ENCODE measurements around the gene JUND. TPM values are rescaled to one million over a fixed set of nuclear protein-coding genes. Genes with fewer than 3 reads are reported as not detected.
"Not testable (repeated sequence)": the region's sequence is repeated elsewhere in the genome, so short reads cannot be mapped to it uniquely, and the experiment has no call there.

The JUND gene
- total RNA-seq, result 68.3 and 137 TPM in 2 replicates

DNA sequence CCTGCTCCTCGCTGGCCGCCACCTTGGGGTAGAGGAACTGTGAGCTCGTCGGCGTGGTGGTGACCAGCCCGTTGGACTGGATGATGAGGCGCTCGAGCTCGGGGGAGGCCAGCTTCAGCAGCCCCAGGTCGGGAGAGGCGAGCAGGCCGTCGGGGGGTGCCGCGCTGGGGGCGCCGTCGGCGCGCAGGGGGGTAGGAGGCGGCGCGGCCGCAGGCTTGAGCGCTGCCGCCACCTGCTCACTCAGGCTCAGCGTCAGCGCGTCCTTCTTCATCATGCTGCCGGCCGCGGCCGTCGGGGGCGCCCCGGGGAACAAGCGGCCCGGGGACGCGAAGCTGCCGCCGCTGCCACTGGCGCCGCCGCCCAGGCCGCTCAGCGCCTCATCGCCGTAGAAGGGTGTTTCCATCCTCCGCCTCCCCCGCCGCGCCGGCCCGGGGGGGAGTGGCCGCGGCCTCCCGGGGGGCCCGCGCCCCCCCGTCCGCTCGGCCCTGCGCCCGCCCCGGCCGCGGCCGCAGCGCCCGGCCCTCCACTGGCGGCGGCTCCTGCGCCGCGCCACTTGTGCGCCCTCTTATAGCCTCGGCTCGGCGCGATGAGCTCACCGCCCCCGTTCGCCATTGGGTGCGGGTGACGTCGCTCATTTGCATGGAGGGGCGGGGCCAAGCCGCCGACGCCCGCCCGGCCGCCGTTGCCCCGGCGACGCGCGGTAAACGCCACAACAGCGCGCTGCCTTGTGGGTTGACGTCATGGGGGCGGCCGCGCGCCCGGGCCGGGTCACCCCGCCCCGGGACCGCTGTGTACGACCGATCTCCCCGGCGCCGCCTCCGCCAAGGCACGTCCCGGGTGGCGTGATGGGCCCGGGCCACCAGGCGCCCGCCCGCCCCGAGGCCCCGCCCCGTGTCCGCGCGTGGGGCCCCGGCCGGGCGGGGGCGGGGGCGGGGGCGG is at the start of gene JUND:
JUND (minus strand) TSS at position 541 of the 939 bp plus-strand sequence; CDS start at position 403, 138 bp downstream.
- peak; percentile 89 to 98 for DNase-seq (ENCODE audit: low read depth in 2 of 2)

DNA sequence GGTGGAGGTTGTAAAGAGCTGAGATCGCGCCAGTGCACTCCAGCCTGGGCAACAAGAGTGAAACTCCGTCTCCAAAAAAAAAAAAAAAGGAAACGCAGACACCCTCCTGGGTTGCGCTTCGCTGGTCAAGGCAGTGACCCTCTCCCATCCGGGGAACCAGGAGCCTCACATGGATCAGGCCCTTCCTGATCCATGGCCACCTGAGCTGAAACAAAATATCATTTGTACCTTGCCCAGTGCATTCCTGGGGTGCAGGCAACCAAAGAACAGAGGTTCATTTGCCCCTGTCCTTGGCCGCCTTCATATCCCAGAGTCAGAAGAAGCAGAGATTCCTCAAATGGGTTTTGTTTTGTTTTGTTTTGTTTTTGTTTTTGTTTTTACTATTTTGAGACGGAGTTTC is 49.4 kb upstream of the JUND start:
- DNase-seq (ENCODE audit: low read depth in 2 of 2), result no peak

DNA sequence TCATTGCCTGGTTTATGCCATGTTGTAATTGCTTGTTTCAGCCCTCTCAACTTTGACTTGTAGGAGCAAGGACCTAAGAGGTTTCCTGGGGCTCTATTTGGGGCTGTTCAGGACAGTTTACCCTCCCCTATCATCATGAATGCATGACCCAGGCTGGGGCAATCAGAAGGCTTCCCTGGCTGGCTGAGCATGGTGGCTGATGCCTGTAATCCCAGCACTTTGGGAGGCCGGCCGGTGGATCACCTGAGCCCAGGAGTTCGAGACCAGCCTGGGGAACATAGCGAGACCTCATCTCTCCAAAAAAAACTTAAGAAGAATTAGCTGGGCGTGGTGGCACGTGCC is 47.6 kb upstream of the JUND start:
- no peak for DNase-seq (ENCODE audit: low read depth in 2 of 2)

DNA sequence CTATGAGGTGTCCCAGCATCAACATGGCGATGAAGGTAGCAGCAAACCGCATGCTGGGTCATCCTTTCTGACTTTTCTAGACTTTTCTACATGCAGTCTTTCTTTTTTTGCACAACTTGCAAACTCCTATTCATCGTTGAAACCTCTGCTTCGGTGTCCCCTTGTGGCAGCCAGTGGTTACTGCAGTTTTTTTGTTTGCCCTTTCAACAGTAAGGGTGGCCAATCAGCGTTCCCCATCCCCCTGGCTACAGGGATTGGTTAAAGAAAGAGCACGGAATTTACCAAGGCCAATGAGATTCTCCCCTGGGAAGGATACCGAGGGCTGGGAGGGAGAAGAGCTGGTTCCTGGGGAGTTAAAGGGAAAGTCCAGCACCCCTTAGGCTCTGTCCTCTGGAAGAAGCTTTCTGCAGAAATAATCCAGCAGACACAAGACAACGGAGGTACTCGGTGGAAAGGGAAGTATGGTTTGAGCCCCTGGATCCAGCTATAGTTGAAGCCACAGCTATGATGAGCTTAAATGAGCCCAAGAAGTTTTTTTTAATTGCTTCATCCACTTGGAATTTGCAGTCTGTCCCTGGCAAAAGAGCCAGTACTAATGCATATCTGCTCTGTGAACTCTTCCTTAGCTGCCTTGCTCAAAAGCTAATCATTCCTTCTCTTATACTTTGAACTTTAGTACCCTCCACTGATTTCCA is 47.1 kb upstream of the JUND start:
- peak; percentile 94 to 97 for DNase-seq (ENCODE audit: low read depth in 2 of 2)

DNA sequence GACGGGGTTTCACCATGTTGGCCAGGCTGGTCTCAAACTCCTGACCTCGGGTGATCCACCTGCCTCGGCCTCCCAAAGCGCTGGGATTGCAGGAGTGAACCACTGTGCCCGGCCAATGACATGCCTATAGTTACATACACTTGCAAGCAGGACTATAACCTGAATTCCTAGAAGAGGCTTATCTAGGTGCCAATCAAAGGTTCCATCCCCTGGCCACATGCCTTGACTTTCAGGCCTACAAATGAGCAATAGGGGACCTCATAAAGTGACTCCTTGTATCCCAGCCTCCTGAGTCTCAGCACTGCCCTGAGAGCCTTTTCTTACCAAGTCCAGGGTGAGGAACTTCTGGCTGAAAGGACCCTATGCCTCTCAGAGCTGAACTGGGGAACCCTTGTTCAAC is 45.4 kb upstream of the JUND start:
- DNase-seq (ENCODE audit: low read depth in 2 of 2), result no peak

DNA sequence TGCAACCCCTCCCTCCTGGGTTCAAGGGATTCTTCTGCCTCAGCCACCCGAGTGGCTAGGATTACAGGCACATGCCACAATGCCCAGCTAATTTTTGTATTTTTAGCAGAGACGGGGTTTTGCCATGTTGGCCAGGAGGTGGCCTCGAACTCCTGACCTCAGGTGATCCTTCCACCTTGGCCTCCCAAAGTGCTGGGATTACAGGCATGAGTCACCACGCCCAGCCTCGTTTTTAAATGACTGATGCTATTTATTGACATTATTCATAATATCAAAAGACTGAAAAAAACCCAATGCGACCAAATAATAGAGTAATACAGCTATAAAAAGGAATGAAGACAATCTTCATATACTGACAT is 42.9 kb upstream of the JUND start:
- DNase-seq (ENCODE audit: low read depth in 2 of 2), result not testable (repeated sequence)

DNA sequence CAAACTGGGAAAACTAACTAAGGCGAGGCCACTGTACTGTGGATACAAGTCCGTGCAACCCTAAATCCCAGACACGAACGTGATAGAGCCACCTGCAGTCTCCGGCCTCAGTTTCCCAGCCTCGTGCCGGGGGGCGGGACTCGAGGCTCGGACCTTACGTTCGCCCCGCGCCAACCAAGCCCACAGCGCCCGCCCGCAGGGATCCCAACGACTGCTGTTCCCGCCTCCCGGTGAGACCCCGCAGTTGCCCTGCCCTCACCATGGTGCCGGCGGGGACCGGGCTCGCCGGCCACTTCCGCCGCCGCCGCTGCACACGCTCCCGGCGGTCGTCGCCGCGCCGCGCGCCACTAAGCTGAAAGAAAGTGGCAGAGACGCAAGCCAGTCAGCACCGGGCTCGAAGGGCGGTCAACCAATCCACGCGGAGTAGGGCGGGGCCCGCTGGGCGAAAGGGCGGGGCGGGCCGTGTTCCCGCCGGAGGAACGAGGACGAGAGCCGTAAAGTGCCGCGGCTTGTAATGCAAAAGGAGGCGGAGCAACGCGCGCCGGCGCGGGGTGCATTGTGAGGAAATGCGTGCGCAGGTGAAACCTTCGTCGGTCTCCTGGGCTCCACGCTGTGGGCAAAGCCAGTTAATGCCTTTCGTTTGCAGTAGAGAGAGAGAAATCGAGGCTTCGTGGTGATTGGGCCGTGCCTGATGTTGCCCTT is 41.5 kb upstream of the JUND start, which contains the start of gene LSM4:
LSM4 (minus strand) TSS at position 318 of the 702 bp plus-strand sequence; CDS start at position 262, 56 bp downstream.
- DNase-seq (ENCODE audit: low read depth in 2 of 2), result peak; percentile 93 to 98

DNA sequence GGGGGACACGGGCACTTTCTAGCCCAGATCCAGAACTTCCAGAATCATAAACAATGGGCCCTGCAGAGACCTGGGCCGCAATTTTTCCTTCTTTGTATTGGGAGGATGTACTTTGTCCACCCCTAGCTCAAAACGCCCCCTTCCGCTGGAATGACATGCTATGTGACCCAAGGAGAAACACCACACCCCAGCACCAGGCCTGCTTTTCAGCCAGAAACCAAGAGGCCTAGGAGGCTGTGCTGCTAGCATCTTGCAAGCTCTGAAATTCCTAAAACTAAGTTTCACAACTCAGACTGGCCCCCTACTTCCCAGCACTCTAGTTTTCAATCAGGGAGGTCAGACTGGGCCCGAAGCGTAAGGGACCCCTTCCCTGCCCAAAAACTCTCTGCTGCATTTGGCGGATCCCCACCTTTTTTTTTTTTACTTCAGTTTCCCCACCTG is 40.9 kb upstream of the JUND start:
- DNase-seq (ENCODE audit: low read depth in 2 of 2), result peak in 1 of 2 donors; percentile 37

DNA sequence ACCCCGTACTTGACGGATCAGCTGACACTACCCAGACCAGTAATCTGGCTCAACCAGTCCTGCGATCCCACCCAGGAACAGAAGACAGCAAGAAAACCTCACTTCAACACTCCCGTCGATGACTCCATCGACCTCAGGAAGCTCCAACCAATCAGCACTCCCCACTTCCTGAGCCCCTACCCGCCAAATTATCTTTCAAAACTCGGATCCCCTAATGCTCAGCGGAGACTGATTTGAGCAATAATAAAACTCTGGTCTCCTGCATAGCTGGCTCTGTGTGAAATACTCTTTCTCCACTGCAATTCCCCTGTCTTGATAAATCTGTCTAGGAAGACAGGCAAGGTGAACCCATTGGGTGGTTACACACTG is 40.3 kb upstream of the JUND start:
- DNase-seq (ENCODE audit: low read depth in 2 of 2), result no peak

DNA sequence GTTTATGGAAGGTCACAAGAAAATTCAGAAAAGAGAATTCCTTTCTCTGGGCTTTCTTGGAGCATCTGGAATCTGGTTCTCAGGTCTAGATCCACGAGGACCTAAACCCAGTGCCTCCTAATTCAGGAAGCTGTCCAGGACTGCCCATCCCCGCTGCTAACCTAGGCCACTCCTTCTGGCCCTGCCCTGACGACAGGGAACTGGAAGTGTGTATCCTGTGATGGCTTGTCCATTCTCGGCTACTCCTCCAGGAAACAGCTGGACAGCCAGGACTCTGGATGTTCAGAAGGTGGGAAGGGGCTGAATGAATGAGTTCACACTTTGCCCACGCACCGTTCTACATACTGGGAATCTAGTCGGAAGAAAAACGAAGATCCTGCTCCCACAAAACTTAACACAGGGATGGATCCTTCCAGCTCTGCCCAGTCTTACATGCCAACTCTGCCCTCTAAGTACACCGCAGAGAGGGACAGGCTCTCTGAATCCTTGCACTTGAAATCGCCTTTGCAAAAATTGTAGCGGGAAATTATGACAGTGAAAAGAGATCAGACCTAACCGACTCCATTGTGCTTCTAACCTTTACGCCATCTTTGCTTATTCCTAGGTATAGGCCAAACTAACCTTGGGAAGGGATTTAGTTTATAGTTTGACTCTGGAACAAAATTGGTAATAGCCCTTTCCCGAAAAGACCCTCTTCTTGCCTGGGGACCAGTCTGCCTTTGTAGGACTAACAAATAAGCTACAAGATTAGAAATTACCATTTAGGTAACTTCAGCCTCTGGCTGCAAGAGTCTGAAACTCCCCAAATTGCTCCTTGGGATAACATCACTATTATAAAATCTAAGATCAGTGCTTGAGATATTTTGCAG is 39.7 kb upstream of the JUND start:
- peak in 1 of 2 donors; percentile 77 for DNase-seq (ENCODE audit: low read depth in 2 of 2)

DNA sequence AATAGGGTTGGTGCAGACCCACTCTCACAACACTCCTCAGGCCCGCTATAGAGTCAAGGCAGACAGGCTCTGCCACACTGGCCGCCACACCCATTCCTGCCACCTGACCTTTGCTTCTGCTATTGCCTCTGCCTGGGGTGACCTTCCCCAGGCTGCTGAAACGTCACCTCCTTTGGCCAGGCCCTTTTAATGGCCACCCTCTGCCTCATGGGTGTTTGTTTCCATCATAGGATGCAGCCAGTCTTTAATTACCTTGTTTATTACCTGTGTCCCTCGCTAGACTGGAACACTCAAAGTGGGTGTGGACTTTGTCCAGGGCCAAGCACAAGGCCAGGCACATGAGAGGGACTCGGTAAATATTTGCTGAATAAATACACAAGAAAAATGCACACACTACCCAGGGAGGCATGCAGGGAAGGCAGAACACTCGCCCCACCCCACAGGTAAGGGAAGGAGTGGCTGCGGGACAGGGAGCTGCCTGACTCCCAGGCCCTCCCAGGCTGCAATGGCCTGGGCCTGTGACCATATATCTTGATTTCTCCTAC is 38.2 kb upstream of the JUND start:
- no peak for DNase-seq (ENCODE audit: low read depth in 2 of 2)

DNA sequence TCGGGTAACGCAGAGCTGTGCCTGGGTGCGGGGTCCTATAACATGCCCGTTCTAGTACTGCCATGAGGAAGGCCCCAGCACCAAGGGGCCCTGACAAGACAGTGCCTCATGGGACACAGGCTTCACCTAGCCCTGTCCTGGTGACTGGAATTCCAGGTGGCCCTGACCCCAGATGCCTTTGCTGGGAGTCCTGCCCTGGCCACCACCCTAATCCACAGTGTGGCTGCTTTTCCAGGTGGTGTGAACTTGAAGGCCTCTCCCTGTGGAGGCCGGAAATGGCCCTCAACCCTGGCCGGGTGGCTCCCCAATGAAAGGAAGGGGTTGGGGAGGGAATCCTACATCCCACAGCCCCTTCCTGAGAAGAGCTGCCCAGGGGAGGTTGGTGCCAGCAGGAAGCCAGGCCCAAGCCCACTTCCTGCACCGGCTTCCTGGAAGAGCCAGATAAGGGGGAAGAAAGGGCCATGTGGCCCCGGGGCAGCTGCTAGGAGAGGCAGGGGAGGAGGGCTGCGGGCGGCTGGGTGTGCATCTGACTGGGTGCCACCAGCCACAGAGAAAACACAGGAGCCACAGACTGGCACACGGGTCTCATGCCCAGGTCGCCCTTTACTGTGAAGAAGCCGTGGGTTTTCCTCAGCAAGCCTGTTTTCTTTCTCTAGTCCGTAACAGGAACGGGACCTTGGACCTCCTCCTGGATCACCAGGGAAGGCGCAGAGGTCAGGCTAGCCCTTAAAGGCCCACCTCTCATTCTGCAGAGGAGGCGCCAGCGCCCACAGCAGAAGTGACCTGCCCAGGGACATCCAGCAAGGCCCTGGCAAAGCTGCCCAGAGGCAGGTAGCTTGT is 36.8 kb upstream of the JUND start:
- DNase-seq (ENCODE audit: low read depth in 2 of 2), result peak in 1 of 2 donors; percentile 73

DNA sequence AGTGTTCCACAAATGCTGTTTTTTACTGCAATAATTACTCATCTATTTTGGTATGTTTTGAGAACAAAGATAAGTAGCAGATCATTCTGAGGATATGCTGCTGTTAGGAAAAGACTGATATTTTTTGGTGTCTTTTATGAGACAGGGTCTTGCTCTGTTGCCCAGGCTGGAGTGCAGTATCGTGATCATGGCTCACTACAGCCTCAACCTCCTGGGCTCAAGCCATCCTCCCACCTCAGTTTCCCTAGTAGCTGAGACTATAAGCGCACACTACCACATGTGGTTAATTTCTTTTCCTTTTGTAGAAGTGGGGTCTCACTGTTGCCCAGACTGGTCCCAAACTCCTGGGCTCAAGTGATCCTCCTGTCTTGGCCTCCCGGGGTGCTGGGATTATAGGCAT is 32.0 kb upstream of the JUND start:
- no peak for DNase-seq (ENCODE audit: low read depth in 2 of 2)

DNA sequence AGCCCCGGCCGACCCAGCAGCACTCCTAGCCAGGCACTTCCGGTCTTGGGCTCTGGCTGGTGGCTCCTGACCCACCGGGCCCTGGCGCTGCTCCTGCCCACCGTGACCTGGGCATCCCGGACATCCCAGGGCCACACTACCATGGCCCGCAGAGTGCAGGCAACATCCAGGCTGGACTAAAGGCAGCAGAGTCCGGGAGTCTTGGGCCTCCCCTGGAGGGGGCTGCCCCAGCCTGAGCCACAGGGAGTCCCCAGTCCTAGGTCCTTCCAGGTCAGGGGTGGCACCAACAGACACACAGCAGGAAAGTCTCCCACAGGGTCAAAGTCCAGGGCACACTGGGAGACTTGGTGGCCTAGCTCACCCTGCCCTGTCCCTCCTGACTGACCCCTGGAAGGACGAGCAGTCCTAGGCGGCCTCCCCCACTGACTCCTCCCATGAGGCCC is 30.7 kb upstream of the JUND start:
- DNase-seq (ENCODE audit: low read depth in 2 of 2), result no peak

DNA sequence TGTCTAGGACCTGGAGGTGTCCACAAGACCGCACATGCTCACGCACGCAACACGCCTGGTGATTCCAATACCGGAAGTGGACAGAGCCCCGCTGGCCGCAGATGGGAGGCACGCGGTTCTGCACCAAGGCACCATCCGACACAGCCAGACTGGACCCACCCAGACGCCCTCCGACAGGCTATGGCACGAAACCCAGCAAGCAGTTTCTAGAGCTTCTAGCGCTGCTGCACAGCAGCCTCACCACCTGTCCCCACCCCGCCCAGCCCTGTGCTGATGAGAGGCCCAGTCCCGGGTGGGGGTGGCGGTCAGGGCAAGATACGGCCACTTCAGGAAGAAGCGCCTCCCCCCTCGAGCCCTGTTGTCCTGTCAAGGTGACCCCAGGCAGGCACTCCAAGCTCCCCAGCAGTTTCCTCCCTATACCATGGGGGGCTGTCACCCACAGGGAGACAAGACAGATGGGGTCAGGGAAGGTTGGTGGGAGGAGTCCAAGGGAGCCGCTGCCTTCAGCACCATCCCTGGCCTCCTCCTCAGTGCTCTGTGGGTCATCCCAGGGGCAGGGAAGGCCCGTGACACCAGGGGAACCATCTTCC is 30.2 kb upstream of the JUND start:
- no peak for DNase-seq (ENCODE audit: low read depth in 2 of 2)

DNA sequence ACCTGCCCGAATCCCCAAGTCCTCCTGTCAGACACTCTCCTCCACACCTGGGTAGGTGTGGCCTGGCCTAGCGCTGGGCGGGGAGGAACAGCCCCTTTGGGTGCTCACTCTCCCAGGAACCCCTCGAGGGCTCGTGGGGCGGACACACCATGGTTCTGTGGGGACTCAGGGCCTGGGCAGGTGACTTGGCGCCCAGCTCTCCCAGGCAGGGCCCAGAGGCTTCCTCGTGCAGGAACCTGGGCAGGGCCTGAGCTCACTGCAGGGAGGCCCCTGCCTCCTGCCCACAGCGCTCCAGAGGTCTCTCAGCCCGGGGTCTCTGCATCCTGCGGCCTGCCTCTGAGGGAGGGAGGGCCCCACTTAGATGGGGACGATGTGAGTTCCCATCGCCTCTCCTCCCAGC is 29.5 kb upstream of the JUND start:
- DNase-seq (ENCODE audit: low read depth in 2 of 2), result no peak

DNA sequence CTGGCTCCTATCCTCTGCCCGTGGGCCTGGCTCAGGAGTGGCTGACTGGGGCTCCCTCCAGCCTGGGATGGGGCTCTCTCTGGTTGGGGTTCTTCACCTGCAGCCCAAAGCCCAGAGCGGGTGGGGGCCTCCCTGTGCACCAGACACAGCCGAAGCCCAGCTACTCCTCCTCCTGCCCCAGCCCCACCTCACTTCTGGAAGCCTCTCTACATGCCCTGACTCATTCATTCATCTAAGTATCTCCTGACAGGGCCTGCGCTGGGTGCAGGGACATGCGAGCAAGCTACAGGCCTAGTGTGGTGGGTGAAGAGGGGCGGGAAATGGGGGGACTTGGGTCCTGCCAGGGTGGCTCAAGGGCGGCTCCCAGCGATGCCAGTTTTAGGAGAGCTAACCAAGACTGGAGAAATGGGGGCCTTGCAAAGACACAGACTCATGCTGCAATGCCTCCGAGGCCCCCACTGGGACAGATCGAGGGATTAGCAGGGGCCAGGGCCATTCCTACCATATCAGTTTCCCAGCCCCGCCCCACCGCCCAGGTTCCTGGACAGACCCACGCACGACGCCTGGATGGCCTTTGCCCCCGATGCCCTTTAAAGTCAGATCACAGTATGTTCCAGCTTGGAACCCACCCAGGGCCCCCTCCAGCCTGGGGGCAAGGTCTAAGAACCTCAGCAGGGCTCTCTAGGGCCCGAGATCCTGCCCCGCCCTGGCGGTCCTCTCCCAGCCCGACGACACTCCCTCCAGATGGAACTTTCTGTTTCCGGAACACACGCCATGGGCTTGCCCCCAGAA is 28.9 kb upstream of the JUND start:
- no peak for DNase-seq (ENCODE audit: low read depth in 2 of 2)

DNA sequence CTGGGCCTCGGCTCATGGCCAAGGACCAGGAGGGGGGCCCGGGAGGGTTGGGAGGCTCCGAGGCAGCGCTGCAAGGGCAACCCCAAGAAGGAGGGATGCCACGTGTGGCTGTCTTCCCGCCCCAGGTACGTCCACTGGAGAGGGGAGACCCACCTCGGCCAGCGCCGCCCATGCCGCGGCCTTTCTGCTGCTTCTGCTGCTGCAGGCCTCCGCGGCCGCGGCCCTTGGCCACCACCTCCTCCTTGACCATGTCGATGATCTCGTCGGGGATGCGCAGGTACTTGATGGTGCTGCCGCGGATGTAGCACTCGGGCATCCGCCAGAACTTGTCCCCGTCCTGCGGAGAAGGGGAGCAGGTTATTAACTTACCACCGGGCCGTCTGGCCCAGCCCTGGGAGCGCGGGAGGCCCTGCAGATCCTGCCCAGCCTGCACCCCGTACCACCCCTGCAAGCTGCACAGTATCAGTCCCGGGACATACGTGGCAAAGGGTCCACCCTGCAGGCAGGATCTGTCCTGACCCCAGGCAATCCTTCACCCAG is 28.2 kb upstream of the JUND start:
- DNase-seq (ENCODE audit: low read depth in 2 of 2), result no peak

All from dermis microvascular lymphatic vessel endothelial cell (primary cell).